Endothelial cell of umbilical vein (primary cell): ENCODE results near the gene MGAT4A. TPM values are rescaled to one million over a fixed set of nuclear protein-coding genes. Genes with fewer than 3 reads are reported as not detected.

Source experiments
- BruUV-seq: library from RNA; stranded (reverse); fragments of 400-500 nt; replicated peaks from 2 replicates; lab custom pipeline; 2021; lab: Mats Ljungman, UMichigan
- CTCF ChIA-PET: fragments of 300-600, 350-600 bp; sonication (Branson Sonifier 250); formaldehyde crosslinking; loops from one replicate; lab custom pipeline; 2021; ENCODE audit warnings: antibody characterized with exemption, inconsistent platforms; lab: Charles Lee
- POLR2A ChIA-PET: fragments of 300-600, 350-600 bp; sonication (Branson Sonifier 250); formaldehyde crosslinking; loops from one replicate; lab custom pipeline; 2021; ENCODE audit warnings: antibody characterized with exemption, inconsistent platforms; lab: Charles Lee
- DNase-seq: peaks from one replicate; pipeline ENCODE4 v3.0.0-alpha.2; 2011; ENCODE audit warnings: low read depth, low spot score
- FAIRE-seq: peaks from 2 replicates; lab custom pipeline; 2011; peaks lifted over from hg19 to GRCh38; lab: Jason Lieb, UNC
- H2AFZ ChIP-seq: 2 replicates; pipeline ENCODE4 v1.6.0; 2012; ENCODE audit warnings: low read depth, low read length, control low read depth, inconsistent platforms
- H3K27ac ChIP-seq: 2 replicates; pipeline ENCODE4 v1.5.1; 2011; ENCODE audit warnings: low read depth, mild to moderate bottlenecking, control low read depth, low read length, moderate library complexity; ENCODE audit not compliant: insufficient read depth
- H3K27me3 ChIP-seq, 2 experiments: 2 replicates each; pipeline versions ENCODE4 v1.6.0 to v1.6.1; 2011; ENCODE audit warnings: low read length in 2 of 2, mixed read lengths in 1 of 2; ENCODE audit not compliant: control insufficient read depth in 2 of 2, insufficient read depth in 2 of 2
- H3K36me3 ChIP-seq, 2 experiments: 2 replicates in 1 of 2; 3 replicates in 1 of 2; pipeline ENCODE4 v1.5.1; 2011; ENCODE audit warnings: low read length in 2 of 2, mild to moderate bottlenecking in 1 of 2, moderate library complexity in 1 of 2; ENCODE audit not compliant: control insufficient read depth in 2 of 2, insufficient read depth in 2 of 2; ENCODE audit errors: extremely low read depth in 1 of 2
- H3K4me1 ChIP-seq: 3 replicates; pipeline ENCODE4 v1.5.1; 2011; ENCODE audit warnings: mild to moderate bottlenecking, low read length; ENCODE audit not compliant: control insufficient read depth, insufficient read depth; ENCODE audit errors: extremely low read depth
- H3K4me2 ChIP-seq: 2 replicates; pipeline ENCODE4 v1.6.1; 2011; ENCODE audit warnings: low read length, control low read depth, mixed read lengths; ENCODE audit not compliant: insufficient read depth
- H3K4me3 ChIP-seq, 3 experiments: fragments of 200-600 bp in 1 of 3; sonication (generic), shearing (Covaris generic) in 1 of 3; replicated peaks in 1 of 3; 2 replicates each; pipeline ENCODE4 v1.5.1; 2011 to 2016; ENCODE audit warnings: control low read depth in 3 of 3, low read length in 3 of 3, mild to moderate bottlenecking in 2 of 3, inconsistent platforms in 1 of 3, low read depth in 1 of 3, moderate library complexity in 1 of 3; ENCODE audit not compliant: insufficient read depth in 1 of 3
- H3K79me2 ChIP-seq: 2 replicates; pipeline ENCODE4 v1.6.0; 2012; ENCODE audit warnings: low read length, inconsistent platforms; ENCODE audit not compliant: control insufficient read depth, insufficient read depth
- H3K9ac ChIP-seq: replicated peaks from 2 replicates; pipeline ENCODE3; 2011; ENCODE audit warnings: low read length, control low read depth; ENCODE audit not compliant: insufficient read depth; ENCODE audit errors: extremely low read depth
- H3K9me1 ChIP-seq: replicated peaks from 3 replicates; pipeline ENCODE4 v1.6.0; 2011; ENCODE audit warnings: mild to moderate bottlenecking, low read length; ENCODE audit not compliant: control insufficient read depth, insufficient read depth; ENCODE audit errors: extremely low read depth
- H3K9me3 ChIP-seq: replicated peaks from 2 replicates; pipeline ENCODE4 v1.5.1; 2012; ENCODE audit warnings: low read length, inconsistent platforms; ENCODE audit not compliant: control insufficient read depth, insufficient read depth
- H4K20me1 ChIP-seq: replicated peaks from 2 replicates; pipeline ENCODE3; 2011; ENCODE audit warnings: mild to moderate bottlenecking, low read length; ENCODE audit not compliant: control insufficient read depth, insufficient read depth; ENCODE audit errors: extremely low read depth
- FOS ChIP-seq: IDR thresholded peaks from 2 replicates; pipeline ENCODE4 v1.6.1; 2011; ENCODE audit warnings: mild to moderate bottlenecking, low read length, moderate library complexity, borderline replicate concordance; ENCODE audit not compliant: insufficient read depth
- JUN ChIP-seq: IDR thresholded peaks from 2 replicates; pipeline ENCODE4 v1.6.1; 2011; ENCODE audit warnings: borderline replicate concordance, low read depth; ENCODE audit not compliant: insufficient read length, insufficient read depth
- MAX ChIP-seq: IDR thresholded peaks from 2 replicates; pipeline ENCODE4 v1.6.1; 2011; ENCODE audit not compliant: insufficient read depth, insufficient read length
- MYC ChIP-seq: IDR thresholded peaks from one replicate; pipeline ENCODE4 v1.6.1; 2011; ENCODE audit warnings: mild to moderate bottlenecking, low read depth, low read length
- POLR2A ChIP-seq: IDR thresholded peaks from 2 replicates; pipeline ENCODE4 v1.6.1; 2012; ENCODE audit warnings: low read depth, mild to moderate bottlenecking, control low read depth, low read length
- dilution Hi-C: fragments of 300-500 bp; cut with MboI; formaldehyde crosslinking; loops from one replicate; pipeline ENCODE4 v1.15.0; 2019; ENCODE audit warnings: low sequenced_read_pairs; ENCODE audit not compliant: extremely low pct_ligation_motif_present
- intact Hi-C: fragments of 100-400 bp; cut with micrococcal nuclease; formaldehyde crosslinking; loops from one replicate; pipeline ENCODE4 v1.10.0; 2022
- polyA plus RNA-seq, 4 experiments: library from polyadenylated mRNA; depleted of rRNA in 3 of 4; stranded (reverse) in 3 of 4; unstranded in 1 of 4; fragments of >200 nt; gene quantifications; 2 replicates each; pipeline versions ENCODE4 v1.2.1 to v1.2.3, GENCODE V29; 2011 to 2012; ENCODE audit warnings: missing spikeins in 1 of 4
- total RNA-seq: library from RNA; stranded (reverse); gene quantifications from 2 replicates; pipeline ENCODE4 v1.2.3, GENCODE V29; 2021

MGAT4A gene
- total and polyA plus RNA-seq, 2 donors (not counting 3 experiments of a cell fraction or from before 2014, with no cell fraction given): 9.2 to 42.2 TPM

GRCh38 chr2:98692090-98693054 lies 38.6 kb downstream of the MGAT4A start:
- Histone ChIP-seq H3K36me3 (no peaks in the 10 kb centered on the region), H2AFZ (no peak overlapping the region), H3K27me3 (no peaks in the 10 kb centered on the region), H3K9me1 (no peaks in the 10 kb centered on the region), H4K20me1 (no peaks in the 10 kb centered on the region), H3K9me3 (no peaks in the 10 kb centered on the region), H3K4me1 (peaks cover 14% of the 10 kb centered on the region), H3K4me2 (peak overlapping the region; percentile 38), H3K9ac (no peak overlapping the region), H3K4me3 (no peak overlapping the region), H3K79me2 (peaks cover 84% of the 10 kb centered on the region), H3K27ac (peak overlapping the region; percentile 46)
- CTCF ChIA-PET: interaction anchor here (1.3 to 1.7 kb wide), 4 partner anchors 9 to 43 kb away, joined by 5 to 6 read pairs (median 6); no protein-coding TSS in a partner anchor
- TF ChIP-seq FOS (peak; percentile 32), POLR2A (no peak)
- FAIRE-seq (no peak), DNase-seq (no peak)
- intact Hi-C loops: no loop called here
- no TSS peak for BruUV-seq
- dilution Hi-C loops: no loop called here
- POLR2A ChIA-PET: no interaction called here

DNA sequence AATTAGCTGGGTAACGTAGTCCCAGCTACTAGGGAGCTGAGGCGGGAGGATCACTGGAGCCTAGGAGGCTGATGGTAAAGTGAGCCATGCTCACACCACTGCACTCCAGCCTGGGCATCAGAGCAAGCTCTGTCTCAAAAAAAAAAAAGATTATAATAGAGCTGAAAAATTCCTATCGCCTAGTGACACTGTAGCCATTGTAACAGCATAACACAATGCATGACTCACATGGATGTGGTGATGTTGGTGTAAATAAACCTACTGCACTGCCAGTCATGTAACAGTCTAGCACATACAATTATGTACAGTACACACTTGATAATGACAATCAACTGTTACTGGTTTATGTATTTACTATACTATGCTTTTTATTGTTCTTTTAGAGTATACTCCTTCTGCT lies 39.6 kb downstream of the MGAT4A start:
- H3K9me1 ChIP-seq: no peaks in the 10 kb centered on the region
- H3K79me2 ChIP-seq: peaks cover 81% of the 10 kb centered on the region
- BruUV-seq: no TSS peak
- DNase-seq (peak; percentile 84), FAIRE-seq (peak; percentile 88)
- intact Hi-C loops (loop anchor here (1.0 kb wide), 3 partner anchors 10 to 67 kb away; no protein-coding TSS in a partner anchor), dilution Hi-C loops (no loop called here)
- no peaks in the 10 kb centered on the region for H3K27me3 ChIP-seq
- H3K36me3 ChIP-seq: no peaks in the 10 kb centered on the region
- H2AFZ ChIP-seq: no peak overlapping the region
- ChIA-PET CTCF (interaction anchor here (1.0 to 1.8 kb wide), 7 partner anchors 10 to 42 kb away, joined by 3 to 7 read pairs (median 5); no protein-coding TSS in a partner anchor), POLR2A (no interaction called here)
- peak overlapping the region; percentile 55 for H3K27ac ChIP-seq
- no peaks in the 10 kb centered on the region for H3K9me3 ChIP-seq
- no peak overlapping the region for H3K4me2 ChIP-seq
- no peak overlapping the region for H3K4me3 ChIP-seq
- no peaks in the 10 kb centered on the region for H4K20me1 ChIP-seq
- no peak overlapping the region for H3K9ac ChIP-seq
- peak; percentile 71 for TF ChIP-seq FOS
- TF ChIP-seq MYC: no peak
- TF ChIP-seq MAX: no peak
- no peak for TF ChIP-seq POLR2A
- TF ChIP-seq JUN: peak; percentile 88
- H3K4me1 ChIP-seq: peaks cover 14% of the 10 kb centered on the region
